Cardiac muscle cell (in vitro differentiated cells and primary cell): ENCODE data around the gene C22orf42. TPM values are rescaled to one million over a fixed set of nuclear protein-coding genes. Genes with fewer than 3 reads are reported as not detected.

Source experiments
- DNase-seq, 2 donors: peaks; one replicate each; pipeline versions ENCODE4 v3.0.0 to v3.0.0-alpha.2; 2010 to 2017; ENCODE audit warnings: low read depth in 1 of 2, low spot score in 1 of 2
- H3K27ac ChIP-seq: fragments of 200-600 bp; sonication (generic); 2 replicates; pipeline ENCODE4 v1.5.1; 2016
- H3K27me3 ChIP-seq: fragments of 200-600 bp; sonication (generic); 2 replicates; pipeline ENCODE4 v1.6.0; 2016; ENCODE audit warnings: control low read depth
- H3K36me3 ChIP-seq: fragments of 200-600 bp; sonication (generic); 2 replicates; pipeline ENCODE4 v1.5.1; 2016; ENCODE audit warnings: control low read depth
- H3K4me1 ChIP-seq: fragments of 200-600 bp; sonication (generic); 2 replicates; pipeline ENCODE4 v1.8.1; 2017; ENCODE audit warnings: low read depth, mild to moderate bottlenecking, mixed run types
- H3K4me3 ChIP-seq: fragments of 200-600 bp; sonication (generic); 2 replicates; pipeline ENCODE4 v1.5.1; 2016; ENCODE audit warnings: mild to moderate bottlenecking
- H3K9me3 ChIP-seq: fragments of 200-600 bp; sonication (generic); 2 replicates; pipeline ENCODE4 v1.5.1; 2017; ENCODE audit warnings: low read depth, mild to moderate bottlenecking, control low read depth
- CTCF ChIP-seq: IDR thresholded peaks from 2 replicates; pipeline ENCODE4 v1.5.1; 2012; ENCODE audit warnings: low read depth, mild to moderate bottlenecking, low read length
- polyA plus RNA-seq: library from polyadenylated mRNA; unstranded; fragments of >200 nt; fragmentation: Nextera tagmentation; extraction: Ambion mirVana; gene quantifications from 2 replicates; pipeline ENCODE4 v1.2.1, GENCODE V29; 2016
- total RNA-seq: library from RNA; depleted of rRNA; stranded (reverse); fragments of >200 nt; gene quantifications from 2 replicates; pipeline ENCODE4 v1.2.3, GENCODE V29; 2016

Gene C22orf42
- total and polyA plus RNA-seq, 2 experiments from 2014 or later, result not detected

DNA sequence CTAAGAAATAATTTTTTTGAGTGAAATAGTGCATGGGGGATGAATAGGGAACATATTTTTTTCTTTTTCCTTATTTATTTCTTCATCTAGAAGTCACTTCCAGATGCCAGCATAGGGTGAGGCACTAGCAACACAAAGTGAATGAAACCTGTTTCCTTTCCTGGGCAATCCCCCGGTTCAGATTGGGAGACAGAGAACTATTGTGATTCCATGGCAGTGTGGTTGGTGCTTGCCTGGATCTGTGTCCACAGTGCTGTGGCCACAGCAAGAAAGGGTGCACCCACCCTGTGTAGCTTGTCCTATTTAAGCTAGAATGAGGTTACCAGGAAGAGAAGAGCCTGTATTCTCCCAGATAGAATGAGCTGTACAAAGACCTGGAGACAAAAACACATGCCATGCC, 58.4 kb downstream of the C22orf42 start:
- Histone ChIP-seq H3K36me3 (no peaks in the 10 kb centered on the region), H3K27ac (no peak overlapping the region), H3K27me3 (peaks cover 23% of the 10 kb centered on the region), H3K9me3 (no peaks in the 10 kb centered on the region), H3K4me3 (no peak overlapping the region), H3K4me1 (no peaks in the 10 kb centered on the region)
- no peak for TF ChIP-seq CTCF
- no peak for DNase-seq

Other genes starting within 250 kb of the C22orf42 start
- 58.4 and 70.8 TPM in 2 replicates for gene YWHAH, start 214.8 kb downstream of the C22orf42 start, total RNA-seq
- gene YWHAH, start 214.8 kb downstream of the C22orf42 start, polyA plus RNA-seq, result 143 and 164 TPM in 2 replicates
- 0.45 and 1.7 TPM in 2 replicates for gene SLC5A1, start 116.0 kb downstream of the C22orf42 start, total RNA-seq
- gene SLC5A1, start 116.0 kb downstream of the C22orf42 start, polyA plus RNA-seq, result 0.76 and 1.3 TPM in 2 replicates
- 0.25 and 0.51 TPM in 2 replicates for gene RFPL2, start 45.8 kb upstream of the C22orf42 start, total RNA-seq
- gene RFPL2, start 45.8 kb upstream of the C22orf42 start, polyA plus RNA-seq, result 0.19 and 0.40 TPM in 2 replicates
- gene SLC5A4, start 96.0 kb upstream of the C22orf42 start, total RNA-seq, result not detected in 2 replicates
- not detected in 2 replicates for gene SLC5A4, start 96.0 kb upstream of the C22orf42 start, polyA plus RNA-seq
- gene RFPL3, start 198.6 kb upstream of the C22orf42 start, total RNA-seq, result not detected in 2 replicates
- gene RFPL3, start 198.6 kb upstream of the C22orf42 start, polyA plus RNA-seq, result not detected in 2 replicates